Mesodermal cell (in vitro differentiated cells): ENCODE measurements around the gene TBC1D5.

Experiments
- H3K27ac ChIP-seq: 2 replicates; pipeline ENCODE4 v1.7.0; 2013; ENCODE audit warnings: mild to moderate bottlenecking, low read depth, low read length, moderate library complexity; ENCODE audit not compliant: severe bottlenecking
- H3K36me3 ChIP-seq: 2 replicates; pipeline ENCODE4 v1.7.1; 2013; ENCODE audit warnings: mild to moderate bottlenecking, low read length, moderate library complexity; ENCODE audit not compliant: control insufficient read depth, insufficient read depth
- H3K4me1 ChIP-seq: one replicate; pipeline ENCODE4 v1.7.1; 2013; ENCODE audit warnings: mild to moderate bottlenecking, low read length; ENCODE audit not compliant: insufficient read depth, control insufficient read depth, poor library complexity, severe bottlenecking
- H3K4me3 ChIP-seq: 2 replicates; pipeline ENCODE4 v1.7.0; 2013; ENCODE audit warnings: low read length, control low read depth, mild to moderate bottlenecking; ENCODE audit not compliant: insufficient read depth, poor library complexity, severe bottlenecking; ENCODE audit errors: extremely low read depth
- H3K9me3 ChIP-seq: 2 replicates; pipeline ENCODE4 v1.7.1; 2013; ENCODE audit warnings: mild to moderate bottlenecking, low read length, moderate library complexity; ENCODE audit not compliant: control insufficient read depth
- WGBS, 2 experiments: methylation state at CpG; one replicate each; pipeline ENCODE4 v1.1.5; 2013; ENCODE audit warnings: missing lambda C conversion rate in 2 of 2; ENCODE audit not compliant: insufficient coverage in 2 of 2; 5-methylcytosine and 5-hydroxymethylcytosine counted together

Gene TBC1D5

GRCh38 chr3:17579289-17580031 is 163.0 kb downstream of the TBC1D5 start:
- Histone ChIP-seq H3K4me3 (no peak overlapping the region), H3K36me3 (no peaks in the 10 kb centered on the region), H3K9me3 (no peaks in the 10 kb centered on the region), H3K27ac (no peak overlapping the region), H3K4me1 (no peaks in the 10 kb centered on the region)
- WGBS, 2 experiments = 83 to 100% methylated on average over 1 to 2 of the region's 3 CpGs

- H3K4me3 ChIP-seq = no peak overlapping the region
- no peak overlapping the region for H3K27ac ChIP-seq
- H3K9me3 ChIP-seq = no peaks in the 10 kb centered on the region
- 93 to 100% methylated on average over 1 to 3 of the region's 4 CpGs for WGBS, 2 experiments
- no peaks in the 10 kb centered on the region for H3K36me3 ChIP-seq
- no peaks in the 10 kb centered on the region for H3K4me1 ChIP-seq
These were observed 164.5 kb downstream of the TBC1D5 start for GRCh38 chr3:17577796-17578520.

GRCh38 chr3:17573396-17573795 is 169.0 kb downstream of the TBC1D5 start:
- Histone ChIP-seq H3K36me3 (no peaks in the 10 kb centered on the region), H3K9me3 (no peaks in the 10 kb centered on the region), H3K27ac (no peak overlapping the region), H3K4me1 (no peaks in the 10 kb centered on the region), H3K4me3 (no peak overlapping the region)
- 80 to 94% methylated on average over 1 of the region's 1 CpG for WGBS, 2 experiments

- Histone ChIP-seq H3K27ac (no peak overlapping the region), H3K36me3 (no peaks in the 10 kb centered on the region), H3K4me1 (no peaks in the 10 kb centered on the region), H3K4me3 (no peak overlapping the region), H3K9me3 (no peaks in the 10 kb centered on the region)
- WGBS, 2 experiments = 93 to 100% methylated on average over 1 of the region's 1 CpG
These were observed 170.7 kb downstream of the TBC1D5 start for GRCh38 chr3:17571686-17572085.

- H3K4me1 ChIP-seq = no peaks in the 10 kb centered on the region
- H3K36me3 ChIP-seq = no peaks in the 10 kb centered on the region
- 91 to 100% methylated on average over 1 to 3 of the region's 3 CpGs for WGBS, 2 experiments
- no peak overlapping the region for H3K27ac ChIP-seq
- H3K4me3 ChIP-seq = no peak overlapping the region
- H3K9me3 ChIP-seq = no peaks in the 10 kb centered on the region
These were observed 179.6 kb downstream of the TBC1D5 start for GRCh38 chr3:17562845-17563244.

GRCh38 chr3:17558565-17558964 is 183.9 kb downstream of the TBC1D5 start:
- Histone ChIP-seq H3K9me3 (no peaks in the 10 kb centered on the region), H3K36me3 (no peaks in the 10 kb centered on the region), H3K4me3 (no peak overlapping the region), H3K27ac (no peak overlapping the region), H3K4me1 (no peaks in the 10 kb centered on the region)
- whole genome bisulfite sequencing, 2 experiments = 100% methylated on average over 1 of the region's 3 CpGs; no CpG with 5 or more reads in 1 of the 2 experiments

GRCh38 chr3:17557749-17558463 is 184.5 kb downstream of the TBC1D5 start:
- WGBS, 2 experiments = no CpG with 5 or more reads among the region's 1 CpG
- Histone ChIP-seq H3K36me3 (no peaks in the 10 kb centered on the region), H3K9me3 (no peaks in the 10 kb centered on the region)

GRCh38 chr3:17555525-17555924 is 186.9 kb downstream of the TBC1D5 start:
- Histone ChIP-seq H3K4me1 (no peaks in the 10 kb centered on the region), H3K4me3 (no peak overlapping the region), H3K36me3 (no peaks in the 10 kb centered on the region), H3K9me3 (no peaks in the 10 kb centered on the region), H3K27ac (peak overlapping the region; percentile 46)
- 78% methylated on average over 2 of the region's 2 CpGs; no CpG with 5 or more reads in 1 of the 2 experiments for whole genome bisulfite sequencing, 2 experiments

More at GRCh38 chr3:17557749-17558463, 184.5 kb downstream of the TBC1D5 start:
- Histone ChIP-seq H3K4me3 (no peak overlapping the region), H3K27ac (no peak overlapping the region), H3K4me1 (no peaks in the 10 kb centered on the region)

GRCh38 chr3:17554078-17554477 is 188.4 kb downstream of the TBC1D5 start:
- H3K36me3 ChIP-seq = no peaks in the 10 kb centered on the region
- no peaks in the 10 kb centered on the region for H3K4me1 ChIP-seq
- H3K9me3 ChIP-seq = no peaks in the 10 kb centered on the region
- no peak overlapping the region for H3K4me3 ChIP-seq
- WGBS, 2 experiments = no CpG with 5 or more reads among the region's 4 CpGs
- H3K27ac ChIP-seq = no peak overlapping the region

GRCh38 chr3:17553080-17553479 is 189.4 kb downstream of the TBC1D5 start:
- Histone ChIP-seq H3K9me3 (no peaks in the 10 kb centered on the region), H3K4me3 (no peak overlapping the region), H3K27ac (no peak overlapping the region), H3K36me3 (no peaks in the 10 kb centered on the region), H3K4me1 (no peaks in the 10 kb centered on the region)
- no CpG with 5 or more reads among the region's 1 CpG for WGBS, 2 experiments
